Adipocyte (in vitro differentiated cells): ENCODE data around the gene SIL1.
"Not testable (repeated sequence)": the region's sequence is repeated elsewhere in the genome, so short reads cannot be mapped to it uniquely, and the experiment has no call there.

Experiments used
- DNase-seq: peaks from one replicate; pipeline ENCODE4 v3.0.0-alpha.2; 2015; ENCODE audit warnings: low read depth
- H3K27me3 ChIP-seq: replicated peaks from 2 replicates; pipeline ENCODE4 v1.7.0; 2013; ENCODE audit warnings: mild to moderate bottlenecking, low read length, moderate library complexity; ENCODE audit not compliant: control insufficient read depth, insufficient read depth
- H3K36me3 ChIP-seq: 2 replicates; pipeline ENCODE4 v1.7.0; 2013; ENCODE audit warnings: low read length, mild to moderate bottlenecking, moderate library complexity; ENCODE audit not compliant: control insufficient read depth, insufficient read depth, severe bottlenecking
- H3K4me1 ChIP-seq: 2 replicates; pipeline ENCODE4 v1.7.0; 2013; ENCODE audit warnings: mild to moderate bottlenecking, low read length, moderate library complexity; ENCODE audit not compliant: control insufficient read depth, insufficient read depth
- H3K4me3 ChIP-seq: 2 replicates; pipeline ENCODE4 v1.7.0; 2013; ENCODE audit warnings: mild to moderate bottlenecking, low read length, moderate library complexity
- H3K9ac ChIP-seq: 2 replicates; pipeline ENCODE4 v1.7.0; 2013; ENCODE audit warnings: mild to moderate bottlenecking, low read length, moderate library complexity
- H3K9me3 ChIP-seq: 2 replicates; pipeline ENCODE4 v1.7.0; 2013; ENCODE audit warnings: mild to moderate bottlenecking, low read length, moderate library complexity; ENCODE audit not compliant: control insufficient read depth

SIL1 gene

DNA sequence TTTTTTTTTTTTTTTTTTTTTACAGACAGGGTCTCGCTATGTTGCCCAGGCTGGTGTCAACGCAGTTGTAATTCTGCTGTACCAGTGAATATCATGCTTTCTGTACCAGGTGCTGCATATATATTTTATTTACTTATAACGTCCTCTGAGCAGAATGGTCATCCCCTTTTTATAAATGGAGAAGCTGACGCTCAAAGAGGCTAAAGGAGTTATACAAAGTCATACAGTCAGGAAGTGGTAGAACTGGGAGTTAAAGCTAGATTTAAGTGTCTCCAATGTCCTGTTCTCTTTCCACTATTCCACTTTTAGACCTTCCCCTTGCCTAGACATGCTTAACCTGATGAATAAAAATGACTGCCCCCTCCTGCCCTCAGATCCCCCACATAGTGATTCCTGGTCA lies 1.2 kb upstream of the SIL1 start:
- no peaks in the 10 kb centered on the region for H3K36me3 ChIP-seq
- H3K27me3 ChIP-seq: no peaks in the 10 kb centered on the region
- DNase-seq: no peak
- no peak overlapping the region for H3K4me3 ChIP-seq
- H3K9ac ChIP-seq: no peak overlapping the region
- no peaks in the 10 kb centered on the region for H3K9me3 ChIP-seq
- peaks cover 7% of the 10 kb centered on the region for H3K4me1 ChIP-seq

DNA sequence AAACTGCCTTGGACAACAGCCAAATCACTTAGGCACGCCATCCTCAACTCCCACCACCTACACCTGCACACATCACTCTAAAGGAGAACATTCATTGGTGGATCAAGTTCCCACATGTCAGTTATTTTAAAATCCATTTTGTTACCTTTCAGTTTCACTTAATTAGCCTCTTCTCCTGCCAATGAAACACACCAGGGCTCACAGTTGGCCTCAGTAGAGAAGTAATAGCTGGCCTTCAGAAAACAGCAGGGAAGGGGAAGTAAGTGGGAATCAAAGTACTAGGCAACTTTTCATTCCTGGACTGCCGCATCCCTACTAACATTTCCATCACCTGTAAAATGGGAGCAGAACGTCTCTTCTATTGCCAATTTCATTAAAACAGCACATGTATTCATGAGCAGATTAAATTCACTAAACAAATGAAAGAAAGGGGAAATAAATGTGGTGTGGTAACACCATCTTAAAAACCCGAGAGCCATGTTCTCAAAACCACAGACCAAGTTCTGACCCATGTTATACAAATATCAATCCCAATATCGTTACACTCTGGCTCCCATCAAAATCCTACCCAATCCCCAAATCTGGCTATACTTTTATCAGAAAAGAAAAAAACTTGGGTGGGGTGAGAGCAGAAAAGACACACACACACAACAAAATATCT lies 1.7 kb downstream of the SIL1 start:
- Histone ChIP-seq H3K4me1 (peaks cover 7% of the 10 kb centered on the region), H3K27me3 (no peaks in the 10 kb centered on the region), H3K9me3 (no peaks in the 10 kb centered on the region), H3K36me3 (no peaks in the 10 kb centered on the region), H3K9ac (no peak overlapping the region), H3K4me3 (peak overlapping the region; percentile 82)
- no peak for DNase-seq

GRCh38 chr5:139194486-139194885 lies 3.7 kb downstream of the SIL1 start:
- H3K4me1 ChIP-seq: peaks cover 18% of the 10 kb centered on the region
- no peak overlapping the region for H3K9ac ChIP-seq
- no peaks in the 10 kb centered on the region for H3K27me3 ChIP-seq
- H3K36me3 ChIP-seq: no peaks in the 10 kb centered on the region
- no peak for DNase-seq
- no peak overlapping the region for H3K4me3 ChIP-seq
- no peaks in the 10 kb centered on the region for H3K9me3 ChIP-seq

GRCh38 chr5:139193928-139194327 lies 4.2 kb downstream of the SIL1 start:
- peak; percentile 8 for DNase-seq

GRCh38 chr5:139192906-139193305 lies 5.3 kb downstream of the SIL1 start:
- H3K4me1 ChIP-seq: peaks cover 29% of the 10 kb centered on the region
- DNase-seq, H3K36me3 ChIP-seq, H3K9me3 ChIP-seq, H3K27me3 ChIP-seq, H3K4me3 ChIP-seq, H3K9ac ChIP-seq: not testable (repeated sequence)

More at GRCh38 chr5:139193928-139194327, 4.2 kb downstream of the SIL1 start:
- Histone ChIP-seq H3K4me3 (no peak overlapping the region), H3K9ac (no peak overlapping the region), H3K27me3 (no peaks in the 10 kb centered on the region), H3K9me3 (no peaks in the 10 kb centered on the region), H3K4me1 (peaks cover 20% of the 10 kb centered on the region), H3K36me3 (no peaks in the 10 kb centered on the region)

- not testable (repeated sequence) for H3K4me3 ChIP-seq, DNase-seq, H3K36me3 ChIP-seq, H3K9me3 ChIP-seq, H3K27me3 ChIP-seq, H3K9ac ChIP-seq
- peaks cover 23% of the 10 kb centered on the region for H3K4me1 ChIP-seq
Measured at GRCh38 chr5:139191954-139192353, 6.2 kb downstream of the SIL1 start.

GRCh38 chr5:139190125-139190524 lies 8.0 kb downstream of the SIL1 start:
- peak overlapping the region; percentile 9 for H3K9ac ChIP-seq
- H3K4me3 ChIP-seq: no peak overlapping the region
- H3K36me3 ChIP-seq: no peaks in the 10 kb centered on the region
- no peaks in the 10 kb centered on the region for H3K9me3 ChIP-seq
- H3K27me3 ChIP-seq: no peaks in the 10 kb centered on the region
- DNase-seq: peak; percentile 83
- H3K4me1 ChIP-seq: peaks cover 35% of the 10 kb centered on the region

GRCh38 chr5:139188558-139189270 lies 9.5 kb downstream of the SIL1 start:
- H3K36me3 ChIP-seq: no peaks in the 10 kb centered on the region
- H3K9me3 ChIP-seq: no peaks in the 10 kb centered on the region
- no peak overlapping the region for H3K4me3 ChIP-seq
- H3K9ac ChIP-seq: no peak overlapping the region
- H3K4me1 ChIP-seq: peaks cover 35% of the 10 kb centered on the region
- DNase-seq: no peak
- no peaks in the 10 kb centered on the region for H3K27me3 ChIP-seq

GRCh38 chr5:139186752-139187326 lies 11.3 kb downstream of the SIL1 start:
- H3K9me3 ChIP-seq: no peaks in the 10 kb centered on the region
- peak; percentile 55 for DNase-seq
- no peak overlapping the region for H3K4me3 ChIP-seq
- no peaks in the 10 kb centered on the region for H3K27me3 ChIP-seq
- H3K4me1 ChIP-seq: peaks cover 39% of the 10 kb centered on the region
- no peak overlapping the region for H3K9ac ChIP-seq
- no peaks in the 10 kb centered on the region for H3K36me3 ChIP-seq

GRCh38 chr5:139186261-139186660 lies 11.9 kb downstream of the SIL1 start:
- H3K36me3 ChIP-seq: no peaks in the 10 kb centered on the region
- H3K4me1 ChIP-seq: peaks cover 44% of the 10 kb centered on the region
- H3K9ac ChIP-seq: no peak overlapping the region
- H3K9me3 ChIP-seq: no peaks in the 10 kb centered on the region
- no peak overlapping the region for H3K4me3 ChIP-seq
- no peak for DNase-seq
- no peaks in the 10 kb centered on the region for H3K27me3 ChIP-seq

DNA sequence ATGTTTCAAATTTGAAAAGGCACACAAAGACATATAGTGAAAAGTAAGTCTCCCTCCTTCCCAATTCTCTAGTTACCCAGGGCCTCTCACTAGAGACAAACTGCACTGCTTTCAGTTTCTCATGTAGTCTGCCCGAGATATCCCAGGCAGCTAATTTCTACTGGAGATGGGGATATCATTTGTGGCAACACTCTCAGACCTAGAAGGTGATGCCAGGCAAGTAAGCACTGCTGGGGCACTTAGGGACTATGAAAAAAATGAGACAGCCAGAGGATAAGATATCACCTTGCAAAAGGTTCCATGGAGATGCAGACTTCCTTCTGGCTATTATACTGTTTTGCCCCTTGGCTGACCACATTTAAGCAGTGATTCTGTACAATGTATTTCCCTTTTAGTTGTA lies 12.6 kb downstream of the SIL1 start:
- Histone ChIP-seq H3K9me3 (no peaks in the 10 kb centered on the region), H3K36me3 (no peaks in the 10 kb centered on the region), H3K27me3 (no peaks in the 10 kb centered on the region), H3K4me3 (no peak overlapping the region), H3K4me1 (peaks cover 50% of the 10 kb centered on the region), H3K9ac (no peak overlapping the region)
- peak; percentile 26 for DNase-seq
